Esophagus muscularis mucosa (tissue), 4 donors: Measurements from ENCODE around the gene WDR37.

Source experiments
- EP300 ChIP-seq: sonication (generic); formaldehyde crosslinking; IDR thresholded peaks from one replicate; pipeline ENCODE4 v1.6.1; 2017; ENCODE audit warnings: antibody characterized with exemption
- POLR2A ChIP-seq: fragments of 450-650 bp; IDR thresholded peaks from one replicate; pipeline ENCODE4 v1.6.1; 2017; ENCODE audit warnings: antibody characterized with exemption, moderate library complexity, mild to moderate bottlenecking, low read depth
- POLR2AphosphoS5 ChIP-seq, 2 donors: sonication (generic); formaldehyde crosslinking; IDR thresholded peaks; one replicate each; pipeline ENCODE4 v1.6.1; 2017; ENCODE audit warnings: antibody characterized with exemption in 2 of 2
- TF ChIP-seq, protein P1 (sequence below), 3 experiments: fragments of 200-600 bp in 2 of 3; fragments of 450-650 bp in 1 of 3; sonication (generic) in 2 of 3; IDR thresholded peaks; one replicate each; pipeline ENCODE4 v1.5.1; 2017 to 2019; ENCODE audit warnings: antibody characterized with exemption in 3 of 3, mild to moderate bottlenecking in 2 of 3, moderate library complexity in 1 of 3

DNA sequence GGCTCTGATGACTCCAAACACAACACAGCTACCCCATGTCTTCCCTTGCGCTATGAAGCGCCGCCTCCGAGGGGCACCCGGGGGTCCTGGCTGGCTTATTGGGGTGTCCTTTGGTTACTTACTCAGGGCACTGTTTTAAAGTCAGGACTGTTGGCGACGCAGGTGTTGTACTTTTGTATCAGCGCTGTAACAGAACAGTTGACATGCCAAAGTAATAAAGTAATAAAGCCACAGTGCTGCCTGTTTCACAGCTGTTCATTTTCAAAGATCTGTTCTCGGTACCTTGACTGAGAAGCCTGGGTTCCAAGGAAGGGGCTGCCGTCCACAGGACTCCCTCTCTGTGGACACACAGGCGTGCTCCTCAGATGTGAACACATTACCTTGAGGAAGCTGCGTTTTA is 64.1 kb downstream of the WDR37 start:
- TF ChIP-seq, protein P1, sequence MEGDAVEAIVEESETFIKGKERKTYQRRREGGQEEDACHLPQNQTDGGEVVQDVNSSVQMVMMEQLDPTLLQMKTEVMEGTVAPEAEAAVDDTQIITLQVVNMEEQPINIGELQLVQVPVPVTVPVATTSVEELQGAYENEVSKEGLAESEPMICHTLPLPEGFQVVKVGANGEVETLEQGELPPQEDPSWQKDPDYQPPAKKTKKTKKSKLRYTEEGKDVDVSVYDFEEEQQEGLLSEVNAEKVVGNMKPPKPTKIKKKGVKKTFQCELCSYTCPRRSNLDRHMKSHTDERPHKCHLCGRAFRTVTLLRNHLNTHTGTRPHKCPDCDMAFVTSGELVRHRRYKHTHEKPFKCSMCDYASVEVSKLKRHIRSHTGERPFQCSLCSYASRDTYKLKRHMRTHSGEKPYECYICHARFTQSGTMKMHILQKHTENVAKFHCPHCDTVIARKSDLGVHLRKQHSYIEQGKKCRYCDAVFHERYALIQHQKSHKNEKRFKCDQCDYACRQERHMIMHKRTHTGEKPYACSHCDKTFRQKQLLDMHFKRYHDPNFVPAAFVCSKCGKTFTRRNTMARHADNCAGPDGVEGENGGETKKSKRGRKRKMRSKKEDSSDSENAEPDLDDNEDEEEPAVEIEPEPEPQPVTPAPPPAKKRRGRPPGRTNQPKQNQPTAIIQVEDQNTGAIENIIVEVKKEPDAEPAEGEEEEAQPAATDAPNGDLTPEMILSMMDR (IDR thresholded peaks at IDR 0.05) = no peak
- no peak for TF ChIP-seq POLR2A
- TF ChIP-seq POLR2AphosphoS5 (IDR thresholded peaks at IDR 0.05) = no peak
- no peak for TF ChIP-seq EP300
